ENCODE data around the gene CHRND.

DNA sequence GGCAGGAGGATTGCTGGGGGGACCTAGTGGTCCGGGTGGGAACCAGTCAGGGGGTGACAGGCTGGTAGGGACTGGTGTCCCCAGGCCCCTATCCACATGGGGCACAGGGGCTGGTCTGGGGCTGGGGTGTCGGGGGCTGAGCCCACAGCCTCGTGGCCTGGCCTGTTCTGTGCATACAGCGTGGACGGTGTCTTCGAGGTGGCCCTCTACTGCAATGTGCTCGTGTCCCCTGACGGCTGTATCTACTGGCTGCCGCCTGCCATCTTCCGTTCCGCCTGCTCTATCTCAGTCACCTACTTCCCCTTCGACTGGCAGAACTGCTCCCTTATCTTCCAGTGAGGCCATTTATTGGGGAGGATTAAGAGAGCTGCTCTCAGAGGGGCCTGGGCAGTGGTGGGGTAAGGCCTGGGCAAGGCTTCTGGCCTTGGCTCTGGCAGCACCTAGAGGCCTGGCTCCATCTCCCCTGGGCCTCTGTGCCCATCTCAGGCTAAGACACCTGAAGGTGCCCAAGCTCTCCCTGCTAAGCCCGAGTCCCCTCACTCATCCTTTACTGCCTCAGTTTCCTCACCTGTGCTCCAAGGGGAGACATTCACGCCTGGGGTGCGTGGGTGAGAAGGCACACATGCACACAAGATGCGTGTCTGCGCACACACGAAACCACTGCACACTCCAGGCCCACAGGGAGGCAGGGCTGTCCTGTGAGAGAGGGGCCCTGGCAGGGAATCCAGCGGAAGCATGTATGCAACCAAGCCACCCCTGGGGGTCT is 15.4 kb downstream of the CHRND start:
- TF ChIP-seq POLR2A (IDR thresholded peaks at IDR 0.05) (no peak), POLR2AphosphoS5 (IDR thresholded peaks at IDR 0.05) (no peak)
- TF ChIP-seq, protein P1, sequence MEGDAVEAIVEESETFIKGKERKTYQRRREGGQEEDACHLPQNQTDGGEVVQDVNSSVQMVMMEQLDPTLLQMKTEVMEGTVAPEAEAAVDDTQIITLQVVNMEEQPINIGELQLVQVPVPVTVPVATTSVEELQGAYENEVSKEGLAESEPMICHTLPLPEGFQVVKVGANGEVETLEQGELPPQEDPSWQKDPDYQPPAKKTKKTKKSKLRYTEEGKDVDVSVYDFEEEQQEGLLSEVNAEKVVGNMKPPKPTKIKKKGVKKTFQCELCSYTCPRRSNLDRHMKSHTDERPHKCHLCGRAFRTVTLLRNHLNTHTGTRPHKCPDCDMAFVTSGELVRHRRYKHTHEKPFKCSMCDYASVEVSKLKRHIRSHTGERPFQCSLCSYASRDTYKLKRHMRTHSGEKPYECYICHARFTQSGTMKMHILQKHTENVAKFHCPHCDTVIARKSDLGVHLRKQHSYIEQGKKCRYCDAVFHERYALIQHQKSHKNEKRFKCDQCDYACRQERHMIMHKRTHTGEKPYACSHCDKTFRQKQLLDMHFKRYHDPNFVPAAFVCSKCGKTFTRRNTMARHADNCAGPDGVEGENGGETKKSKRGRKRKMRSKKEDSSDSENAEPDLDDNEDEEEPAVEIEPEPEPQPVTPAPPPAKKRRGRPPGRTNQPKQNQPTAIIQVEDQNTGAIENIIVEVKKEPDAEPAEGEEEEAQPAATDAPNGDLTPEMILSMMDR (IDR thresholded peaks at IDR 0.05): no peak
